ENCODE measurements around the gene MSRB1.

DNA sequence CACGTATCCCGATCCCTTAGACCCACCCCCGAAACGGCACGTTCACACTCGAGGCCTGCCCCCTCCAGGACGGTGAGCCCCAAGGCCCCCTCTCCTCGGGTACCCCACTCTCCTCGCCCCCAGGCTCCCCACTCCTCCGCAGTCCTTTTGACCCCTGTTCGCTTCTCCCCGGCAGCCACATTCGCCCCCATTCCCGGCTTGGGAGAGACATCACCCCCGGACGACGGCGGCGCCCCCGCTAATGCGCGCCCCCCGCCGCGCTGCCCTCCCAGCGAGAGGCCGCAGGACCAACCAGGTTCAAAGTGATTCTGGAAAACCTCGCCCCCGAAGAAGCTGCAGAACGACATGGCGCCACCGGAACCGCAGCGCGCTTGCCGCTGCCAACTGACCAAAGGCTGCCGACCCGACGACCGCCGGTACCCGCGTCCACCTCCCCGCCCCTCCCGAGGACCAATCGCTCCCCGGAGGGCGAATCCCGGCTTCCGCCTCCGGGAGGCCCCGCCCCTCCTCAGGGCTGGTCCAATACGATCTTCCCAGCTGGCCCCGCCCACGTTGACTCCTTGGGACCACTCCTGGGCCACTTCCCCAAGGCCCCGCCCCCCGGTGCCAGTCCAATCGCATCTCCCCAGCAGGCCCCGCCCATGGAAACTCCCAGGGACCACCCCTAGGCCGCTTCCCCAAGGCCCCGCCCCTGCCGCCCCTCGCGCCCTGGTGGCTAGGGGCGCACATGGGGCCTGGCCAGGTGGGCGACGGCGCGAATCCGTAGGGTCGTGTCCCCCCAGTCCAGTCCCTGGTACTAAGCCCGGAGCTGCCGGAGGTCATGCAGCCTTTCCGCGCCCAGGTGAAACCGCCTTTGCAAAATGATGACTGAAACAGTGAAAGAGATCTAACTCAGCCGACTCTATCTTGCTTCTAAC, at the start of gene MSRB1:
- TF ChIP-seq, protein P1, sequence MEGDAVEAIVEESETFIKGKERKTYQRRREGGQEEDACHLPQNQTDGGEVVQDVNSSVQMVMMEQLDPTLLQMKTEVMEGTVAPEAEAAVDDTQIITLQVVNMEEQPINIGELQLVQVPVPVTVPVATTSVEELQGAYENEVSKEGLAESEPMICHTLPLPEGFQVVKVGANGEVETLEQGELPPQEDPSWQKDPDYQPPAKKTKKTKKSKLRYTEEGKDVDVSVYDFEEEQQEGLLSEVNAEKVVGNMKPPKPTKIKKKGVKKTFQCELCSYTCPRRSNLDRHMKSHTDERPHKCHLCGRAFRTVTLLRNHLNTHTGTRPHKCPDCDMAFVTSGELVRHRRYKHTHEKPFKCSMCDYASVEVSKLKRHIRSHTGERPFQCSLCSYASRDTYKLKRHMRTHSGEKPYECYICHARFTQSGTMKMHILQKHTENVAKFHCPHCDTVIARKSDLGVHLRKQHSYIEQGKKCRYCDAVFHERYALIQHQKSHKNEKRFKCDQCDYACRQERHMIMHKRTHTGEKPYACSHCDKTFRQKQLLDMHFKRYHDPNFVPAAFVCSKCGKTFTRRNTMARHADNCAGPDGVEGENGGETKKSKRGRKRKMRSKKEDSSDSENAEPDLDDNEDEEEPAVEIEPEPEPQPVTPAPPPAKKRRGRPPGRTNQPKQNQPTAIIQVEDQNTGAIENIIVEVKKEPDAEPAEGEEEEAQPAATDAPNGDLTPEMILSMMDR (IDR thresholded peaks at IDR 0.05; ENCODE audit: low read depth, low read length, poor library complexity, severe bottlenecking), result no peak
- TF ChIP-seq EZH2phosphoT487 (IDR thresholded peaks at IDR 0.05; ENCODE audit: borderline replicate concordance, low read length), result no peak

All from DOHH2 (cell line).